Sigmoid colon (tissue), 7 donors: ENCODE results near the gene SYNPO. TPM values are rescaled to one million over a fixed set of nuclear protein-coding genes. Genes with fewer than 3 reads are reported as not detected.
A peak's percentile ranks its signal among the peaks of the same experiment; 100 is the strongest.

Experiments
- DNase-seq: peaks from one replicate; pipeline ENCODE4 v3.0.0-alpha.2; 2019
- H3K27ac ChIP-seq, 4 donors: fragments of 200-600 bp; sonication (generic); one replicate each; pipeline ENCODE4 v1.5.1; 2016 to 2019; ENCODE audit warnings: mild to moderate bottlenecking in 1 of 4
- H3K27me3 ChIP-seq, 3 donors: fragments of 200-600 bp; sonication (generic); one replicate each; pipeline ENCODE4 v1.5.1; 2019; ENCODE audit warnings: mild to moderate bottlenecking in 1 of 3
- H3K36me3 ChIP-seq, 4 donors: fragments of 200-600 bp; sonication (generic); one replicate each; pipeline ENCODE4 v1.5.1; 2016 to 2019
- H3K4me1 ChIP-seq, 4 donors: fragments of 200-600 bp; sonication (generic); one replicate each; pipeline ENCODE4 v1.5.1; 2017 to 2019
- H3K4me3 ChIP-seq, 4 donors: fragments of 200-600 bp; sonication (generic); one replicate each; pipeline ENCODE4 v1.5.1; 2017 to 2019; ENCODE audit warnings: mild to moderate bottlenecking in 2 of 4, moderate library complexity in 1 of 4
- H3K9me3 ChIP-seq, 4 donors: fragments of 200-600 bp in 3 of 4; sonication (generic) in 3 of 4; one replicate each; pipeline versions ENCODE4 v1.5.1 to v1.6.1; 2013 to 2019
- EP300 ChIP-seq, 4 donors: sonication (generic); formaldehyde crosslinking; IDR thresholded peaks; one replicate each; pipeline ENCODE4 v1.6.1; 2017; ENCODE audit warnings: antibody characterized with exemption in 4 of 4
- POLR2A ChIP-seq, 2 donors: fragments of 450-650 bp; IDR thresholded peaks; one replicate each; pipeline ENCODE4 v1.6.1; 2016; ENCODE audit warnings: antibody characterized with exemption in 2 of 2, mild to moderate bottlenecking in 2 of 2, moderate library complexity in 2 of 2
- POLR2AphosphoS5 ChIP-seq, 4 donors: sonication (generic); formaldehyde crosslinking; IDR thresholded peaks; one replicate each; pipeline ENCODE4 v1.6.1; 2017; ENCODE audit warnings: antibody characterized with exemption in 4 of 4
- WGBS, 2 donors: extraction: QIAGEN DNeasy Blood & Tissue Kit; methylation state at CpG; one replicate each; pipeline ENCODE4 v1.1.7; 2013; 5-methylcytosine and 5-hydroxymethylcytosine counted together
- intact Hi-C: fragments of 100-400 bp; cut with DNase I; formaldehyde crosslinking; loops from one replicate; pipeline ENCODE4 v1.15.1; 2023
- polyA plus RNA-seq, 3 donors: library from polyadenylated mRNA; stranded (reverse); fragments of 200-250 nt; gene quantifications; one replicate each; pipeline ENCODE4 v1.2.3, GENCODE V29; 2013
- total RNA-seq, 4 donors: library from RNA; depleted of rRNA; stranded (reverse); fragments of >200 nt; gene quantifications; one replicate each; pipeline ENCODE4 v1.1.0, GENCODE V29; 2016
- TF ChIP-seq, protein P1 (sequence below), 4 experiments: fragments of 450-650 bp in 3 of 4; fragments of 200-600 bp in 1 of 4; IDR thresholded peaks; one replicate each; pipeline ENCODE4 v1.5.1; 2016 to 2019; ENCODE audit warnings: antibody characterized with exemption in 4 of 4, mild to moderate bottlenecking in 3 of 4, moderate library complexity in 2 of 4
- donor health status: healthy with polysubstance abuse.
- donor health status: Bipolar disorder and iron deficiency.
- donor health status: healthy.

Gene SYNPO
- total and polyA plus RNA-seq, 7 donors = 7.1 to 30.1 (median 18.6) TPM

DNA sequence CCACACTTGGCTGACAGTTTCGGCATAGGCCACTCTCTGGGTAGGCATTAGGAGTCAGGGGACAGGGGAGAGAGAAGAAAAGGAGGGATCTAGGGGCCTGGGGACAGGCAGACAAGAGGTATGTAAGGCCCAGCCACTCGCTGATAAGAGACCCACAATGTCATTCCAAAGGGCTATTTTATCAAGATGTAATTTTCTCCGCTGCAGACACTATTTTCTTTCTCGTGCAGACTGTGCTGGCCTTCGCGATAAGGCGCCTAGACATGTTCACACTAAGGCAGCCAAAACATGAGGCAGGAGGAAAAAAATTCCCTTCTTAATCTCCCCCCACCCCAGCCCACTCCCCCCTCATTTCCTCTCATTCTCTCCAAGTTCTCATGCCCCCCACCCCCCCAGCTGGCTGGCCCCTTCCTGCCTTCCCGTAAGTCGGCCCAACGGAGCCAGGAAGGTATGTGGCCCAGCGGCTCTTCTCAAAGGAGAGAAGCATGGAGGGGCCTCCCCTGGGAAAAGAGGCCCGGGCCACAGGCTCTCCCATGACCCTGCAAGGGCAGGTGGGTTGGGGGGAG is 44.9 kb upstream of the SYNPO start:
- Histone ChIP-seq H3K27me3 (no peaks in the 10 kb centered on the region), H3K4me1 (peaks cover 0 to 37% (median 18%) of the 10 kb centered on the region in 4 donors), H3K4me3 (no peak overlapping the region), H3K27ac (peak overlapping the region in 2 of 4 donors; percentile 3 to 14), H3K36me3 (no peaks in the 10 kb centered on the region), H3K9me3 (no peaks in the 10 kb centered on the region)
- no peak for TF ChIP-seq POLR2A (IDR thresholded peaks at IDR 0.05)
- no peak for TF ChIP-seq POLR2AphosphoS5 (IDR thresholded peaks at IDR 0.05)
- no peak for TF ChIP-seq EP300 (IDR thresholded peaks at IDR 0.05)
- TF ChIP-seq, protein P1, sequence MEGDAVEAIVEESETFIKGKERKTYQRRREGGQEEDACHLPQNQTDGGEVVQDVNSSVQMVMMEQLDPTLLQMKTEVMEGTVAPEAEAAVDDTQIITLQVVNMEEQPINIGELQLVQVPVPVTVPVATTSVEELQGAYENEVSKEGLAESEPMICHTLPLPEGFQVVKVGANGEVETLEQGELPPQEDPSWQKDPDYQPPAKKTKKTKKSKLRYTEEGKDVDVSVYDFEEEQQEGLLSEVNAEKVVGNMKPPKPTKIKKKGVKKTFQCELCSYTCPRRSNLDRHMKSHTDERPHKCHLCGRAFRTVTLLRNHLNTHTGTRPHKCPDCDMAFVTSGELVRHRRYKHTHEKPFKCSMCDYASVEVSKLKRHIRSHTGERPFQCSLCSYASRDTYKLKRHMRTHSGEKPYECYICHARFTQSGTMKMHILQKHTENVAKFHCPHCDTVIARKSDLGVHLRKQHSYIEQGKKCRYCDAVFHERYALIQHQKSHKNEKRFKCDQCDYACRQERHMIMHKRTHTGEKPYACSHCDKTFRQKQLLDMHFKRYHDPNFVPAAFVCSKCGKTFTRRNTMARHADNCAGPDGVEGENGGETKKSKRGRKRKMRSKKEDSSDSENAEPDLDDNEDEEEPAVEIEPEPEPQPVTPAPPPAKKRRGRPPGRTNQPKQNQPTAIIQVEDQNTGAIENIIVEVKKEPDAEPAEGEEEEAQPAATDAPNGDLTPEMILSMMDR (IDR thresholded peaks at IDR 0.05) = no peak
- no peak for DNase-seq
- WGBS, 2 donors = 78 to 84% methylated on average over 12 of the region's 12 CpGs
- intact Hi-C loops = no loop called here

DNA sequence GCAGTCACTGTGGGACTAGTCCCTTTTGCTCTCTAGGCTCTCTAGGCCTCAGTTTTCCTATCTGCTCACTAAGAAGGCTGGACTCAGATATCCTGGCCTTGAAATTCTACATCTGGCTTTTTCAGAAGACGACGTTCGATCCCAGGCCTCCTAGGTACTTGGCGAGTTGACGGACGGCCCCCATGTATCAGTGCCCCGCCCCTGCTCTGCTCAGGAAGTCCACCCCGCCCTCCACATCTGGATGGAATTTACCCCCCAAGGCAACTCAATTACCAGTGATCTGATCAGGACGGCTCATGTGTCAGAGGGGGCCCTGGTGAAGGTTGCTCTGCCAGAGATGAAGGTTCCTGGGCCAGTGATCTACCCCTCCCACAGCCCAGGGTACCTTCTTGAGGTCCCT is 44.1 kb upstream of the SYNPO start:
- WGBS, 2 donors = 77 to 81% methylated on average over 9 of the region's 9 CpGs
- Histone ChIP-seq H3K27ac (peak overlapping the region in 2 of 4 donors; percentile 3 to 14), H3K27me3 (no peaks in the 10 kb centered on the region), H3K4me1 (peaks cover 0 to 37% (median 18%) of the 10 kb centered on the region in 4 donors), H3K9me3 (no peaks in the 10 kb centered on the region), H3K36me3 (no peaks in the 10 kb centered on the region), H3K4me3 (no peak overlapping the region)
- TF ChIP-seq POLR2A (IDR thresholded peaks at IDR 0.05) = no peak
- no peak for TF ChIP-seq EP300 (IDR thresholded peaks at IDR 0.05)
- TF ChIP-seq, protein P1 (IDR thresholded peaks at IDR 0.05) = no peak
- no peak for TF ChIP-seq POLR2AphosphoS5 (IDR thresholded peaks at IDR 0.05)
- DNase-seq = no peak
- intact Hi-C loops = no loop called here

DNA sequence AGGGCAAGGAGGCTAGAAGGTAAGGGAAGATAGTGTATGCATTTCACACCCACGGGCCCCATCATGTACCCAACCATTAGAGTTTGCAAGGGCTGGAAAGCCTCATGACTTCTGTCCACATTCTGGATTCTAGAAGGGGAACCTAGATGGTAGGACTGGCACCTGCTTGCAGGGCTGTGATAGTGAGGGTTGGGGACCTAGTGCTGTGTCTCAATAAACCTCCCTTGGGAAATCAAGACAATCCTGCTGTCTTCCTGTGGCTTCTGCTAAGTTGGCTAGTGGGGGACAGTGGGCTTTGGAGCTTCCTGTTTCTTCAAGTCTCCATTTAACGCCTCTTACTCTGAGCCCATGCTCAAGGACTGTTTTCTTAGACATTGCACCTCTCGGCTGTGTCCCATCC is 43.6 kb upstream of the SYNPO start:
- no peaks in the 10 kb centered on the region for H3K27me3 ChIP-seq
- no peak for DNase-seq
- no peak overlapping the region for H3K27ac ChIP-seq
- TF ChIP-seq EP300 (IDR thresholded peaks at IDR 0.05) = no peak
- TF ChIP-seq POLR2AphosphoS5 (IDR thresholded peaks at IDR 0.05) = no peak
- TF ChIP-seq POLR2A (IDR thresholded peaks at IDR 0.05) = no peak
- TF ChIP-seq, protein P1 (IDR thresholded peaks at IDR 0.05) = no peak
- H3K36me3 ChIP-seq = no peaks in the 10 kb centered on the region
- H3K9me3 ChIP-seq = no peaks in the 10 kb centered on the region
- H3K4me3 ChIP-seq = no peak overlapping the region
- 83 to 93% methylated on average over 3 of the region's 3 CpGs for WGBS, 2 donors
- intact Hi-C loops = no loop called here
- peaks cover 0 to 32% (median 19%) of the 10 kb centered on the region in 4 donors for H3K4me1 ChIP-seq

DNA sequence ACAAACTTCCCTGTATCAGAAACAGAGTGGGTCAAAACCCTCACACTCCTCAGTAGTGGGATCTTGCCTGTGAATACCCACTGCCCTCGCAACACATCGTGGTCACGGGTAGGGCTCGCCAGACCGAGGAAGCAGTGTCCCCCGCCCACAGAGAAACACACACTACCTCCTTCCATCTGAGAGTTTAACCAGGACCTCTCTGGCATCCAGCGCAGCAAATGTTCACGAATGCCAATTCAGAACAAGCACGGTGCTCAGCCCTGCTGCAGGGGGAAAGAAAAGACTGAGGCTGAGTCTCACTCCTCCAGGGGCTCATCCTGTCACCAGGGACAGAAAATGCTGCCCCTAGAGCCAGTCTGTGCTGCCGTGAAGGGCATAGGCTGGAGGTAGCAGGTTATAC is 42.5 kb upstream of the SYNPO start:
- no peak for DNase-seq
- Histone ChIP-seq H3K4me1 (peaks cover 0 to 32% (median 19%) of the 10 kb centered on the region in 4 donors), H3K27me3 (no peaks in the 10 kb centered on the region), H3K27ac (peak overlapping the region in 3 of 4 donors; percentile 10 to 32 (median 31)), H3K9me3 (no peaks in the 10 kb centered on the region), H3K36me3 (no peaks in the 10 kb centered on the region), H3K4me3 (no peak overlapping the region)
- TF ChIP-seq, protein P1 (IDR thresholded peaks at IDR 0.05) = no peak
- TF ChIP-seq POLR2A (IDR thresholded peaks at IDR 0.05) = no peak
- WGBS, 2 donors = 70 to 86% methylated on average over 10 of the region's 10 CpGs
- intact Hi-C loops = no loop called here

DNA sequence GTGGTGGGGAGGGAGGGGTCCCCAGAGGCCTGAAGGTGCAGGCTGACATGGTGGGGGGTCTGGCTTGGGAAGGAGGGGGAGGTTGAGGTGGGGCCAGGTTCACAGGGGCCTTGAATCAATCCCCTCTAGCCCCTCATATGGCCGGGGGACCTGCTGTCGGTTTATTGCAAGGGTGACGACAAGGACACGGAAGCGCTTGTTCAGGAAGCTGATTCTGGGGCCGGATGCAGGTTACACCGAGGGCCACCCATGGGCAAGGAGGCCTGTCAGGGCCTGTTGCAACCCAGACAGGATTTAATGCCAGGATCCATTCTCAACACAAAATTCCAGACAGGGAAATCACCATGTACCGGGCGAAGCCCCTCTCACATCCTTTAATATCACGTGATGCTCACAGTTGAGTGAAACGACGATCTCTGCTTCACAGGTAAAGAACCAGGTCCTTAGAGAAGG is 41.6 kb upstream of the SYNPO start:
- Histone ChIP-seq H3K27me3 (no peaks in the 10 kb centered on the region), H3K36me3 (no peaks in the 10 kb centered on the region), H3K27ac (peak overlapping the region in 1 of 4 donors; percentile 31), H3K4me1 (peaks cover 0 to 32% (median 19%) of the 10 kb centered on the region in 4 donors), H3K9me3 (no peaks in the 10 kb centered on the region), H3K4me3 (no peak overlapping the region)
- TF ChIP-seq POLR2AphosphoS5 (IDR thresholded peaks at IDR 0.05) (no peak), POLR2A (IDR thresholded peaks at IDR 0.05) (no peak), EP300 (IDR thresholded peaks at IDR 0.05) (no peak)
- TF ChIP-seq, protein P1 (IDR thresholded peaks at IDR 0.05) = no peak
- intact Hi-C loops = no loop called here
- no peak for DNase-seq
- 88 to 93% methylated on average over 12 of the region's 12 CpGs for WGBS, 2 donors
